ENCODE data around the gene ZKSCAN7. TPM values are rescaled to one million over a fixed set of nuclear protein-coding genes. Genes with fewer than 3 reads are reported as not detected.

The ZKSCAN7 gene
- total RNA-seq, 1 experiment from 2014 or later: 0.83 TPM

DNA sequence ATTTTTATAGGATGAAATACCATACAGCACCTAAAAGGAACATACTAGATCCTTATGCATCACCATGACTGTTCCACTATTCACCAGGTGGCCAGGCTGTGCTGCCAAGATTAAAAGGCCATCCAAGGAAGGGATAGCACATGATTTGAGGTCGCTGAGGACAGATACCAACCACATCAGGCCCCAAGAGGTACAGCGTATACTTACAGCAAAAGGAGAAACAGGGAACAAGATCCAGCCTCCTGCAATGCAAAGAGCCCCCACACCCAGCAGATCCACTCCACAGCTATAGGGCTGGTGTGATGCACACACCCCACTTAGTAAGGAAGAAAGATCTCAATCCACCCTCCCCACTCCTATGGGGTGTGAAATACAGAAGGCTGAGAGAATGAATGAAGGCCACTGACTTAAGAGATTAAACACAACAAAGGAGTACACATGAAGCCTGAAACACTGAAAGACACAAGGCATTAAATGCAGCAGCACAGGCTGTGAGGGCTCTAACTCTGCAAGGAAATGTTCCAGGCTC, 45.5 kb upstream of the ZKSCAN7 start:
- H3K27ac ChIP-seq: no peak overlapping the region
- no peak for TF ChIP-seq EZH2 (IDR thresholded peaks at IDR 0.05; ENCODE audit: low read depth)
- TF ChIP-seq, protein P1, sequence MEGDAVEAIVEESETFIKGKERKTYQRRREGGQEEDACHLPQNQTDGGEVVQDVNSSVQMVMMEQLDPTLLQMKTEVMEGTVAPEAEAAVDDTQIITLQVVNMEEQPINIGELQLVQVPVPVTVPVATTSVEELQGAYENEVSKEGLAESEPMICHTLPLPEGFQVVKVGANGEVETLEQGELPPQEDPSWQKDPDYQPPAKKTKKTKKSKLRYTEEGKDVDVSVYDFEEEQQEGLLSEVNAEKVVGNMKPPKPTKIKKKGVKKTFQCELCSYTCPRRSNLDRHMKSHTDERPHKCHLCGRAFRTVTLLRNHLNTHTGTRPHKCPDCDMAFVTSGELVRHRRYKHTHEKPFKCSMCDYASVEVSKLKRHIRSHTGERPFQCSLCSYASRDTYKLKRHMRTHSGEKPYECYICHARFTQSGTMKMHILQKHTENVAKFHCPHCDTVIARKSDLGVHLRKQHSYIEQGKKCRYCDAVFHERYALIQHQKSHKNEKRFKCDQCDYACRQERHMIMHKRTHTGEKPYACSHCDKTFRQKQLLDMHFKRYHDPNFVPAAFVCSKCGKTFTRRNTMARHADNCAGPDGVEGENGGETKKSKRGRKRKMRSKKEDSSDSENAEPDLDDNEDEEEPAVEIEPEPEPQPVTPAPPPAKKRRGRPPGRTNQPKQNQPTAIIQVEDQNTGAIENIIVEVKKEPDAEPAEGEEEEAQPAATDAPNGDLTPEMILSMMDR (conservative IDR thresholded peaks at IDR 0.05): no peak
- H3K79me2 ChIP-seq (ENCODE audit: low read depth): peaks cover 27% of the 10 kb centered on the region
- no peaks in the 10 kb centered on the region for H3K9me2 ChIP-seq (ENCODE audit: insufficient read depth)
- no peak for DNase-seq
- H3K4me2 ChIP-seq: peak overlapping the region; percentile 83
- no peaks in the 10 kb centered on the region for H3K36me3 ChIP-seq (ENCODE audit: low read depth)
- H3K27me3 ChIP-seq (ENCODE audit: insufficient read depth, low read depth): no peaks in the 10 kb centered on the region
- peaks cover 7% of the 10 kb centered on the region for H3K4me1 ChIP-seq (replicated peaks; ENCODE audit: insufficient read depth)
- ChIA-PET CTCF (no interaction called here), POLR2A (ENCODE audit: unreplicated experiment) (no interaction called here)
- intact Hi-C loops (cut with micrococcal nuclease; ENCODE audit: unreplicated experiment): no loop called here
- no peaks in the 10 kb centered on the region for H4K20me1 ChIP-seq (ENCODE audit: insufficient read depth)
- no peak overlapping the region for H2AFZ ChIP-seq
- BruUV-seq (replicated peaks): TSS peak; percentile 51
- peaks cover 14% of the 10 kb centered on the region for H3K9me3 ChIP-seq (ENCODE audit: insufficient read depth, low read depth)
- H3F3A ChIP-seq (ENCODE audit: insufficient read depth, low read depth): 0 out of 2 replicates have a peak, but pooled peaks cover 5% of the 10 kb centered on the region
- peak overlapping the region; percentile 94 for H3K4me3 ChIP-seq

DNA sequence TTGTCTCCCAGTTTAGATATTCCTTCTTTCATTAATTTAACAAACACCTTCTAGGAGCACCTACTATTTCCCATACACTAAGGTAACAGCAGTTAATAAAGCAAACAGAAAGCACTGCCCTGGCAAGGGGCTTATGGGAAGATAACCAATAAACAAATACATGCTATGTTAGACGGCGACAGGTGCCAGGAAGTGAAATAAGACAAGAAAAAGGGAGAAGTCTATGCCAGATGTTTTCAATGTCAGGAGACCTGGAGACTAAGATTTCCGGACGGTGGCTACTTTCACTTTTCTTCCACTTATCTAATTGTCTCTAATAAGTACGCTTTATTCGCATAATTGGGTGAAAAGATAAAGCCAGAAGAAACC, 45.0 kb upstream of the ZKSCAN7 start:
- Histone ChIP-seq H3K4me3 (peak overlapping the region; percentile 94), H3K4me1 (replicated peaks; ENCODE audit: insufficient read depth) (peaks cover 7% of the 10 kb centered on the region), H3K79me2 (ENCODE audit: low read depth) (peaks cover 27% of the 10 kb centered on the region), H3K27ac (no peak overlapping the region), H3K36me3 (ENCODE audit: low read depth) (no peaks in the 10 kb centered on the region), H3K4me2 (peak overlapping the region; percentile 83), H3K9me2 (ENCODE audit: insufficient read depth) (no peaks in the 10 kb centered on the region), H3K9me3 (ENCODE audit: insufficient read depth, low read depth) (peaks cover 12% of the 10 kb centered on the region), H3K27me3 (ENCODE audit: insufficient read depth, low read depth) (no peaks in the 10 kb centered on the region), H2AFZ (peak overlapping the region; percentile 93), H4K20me1 (ENCODE audit: insufficient read depth) (no peaks in the 10 kb centered on the region), H3F3A (ENCODE audit: insufficient read depth, low read depth) (0 out of 2 replicates have a peak, but pooled peaks cover 5% of the 10 kb centered on the region)
- TF ChIP-seq, protein P1 (conservative IDR thresholded peaks at IDR 0.05): no peak
- TF ChIP-seq EZH2 (IDR thresholded peaks at IDR 0.05; ENCODE audit: low read depth): no peak
- intact Hi-C loops (cut with micrococcal nuclease; ENCODE audit: unreplicated experiment): loop anchor here (1.0 to 10.0 kb wide), 2 partner anchors 115 to 138 kb away; partner anchors contain the start of genes ZNF197 and ZNF35
- POLR2A ChIA-PET (ENCODE audit: unreplicated experiment): no interaction called here
- no peak for DNase-seq
- CTCF ChIA-PET: no interaction called here
- no TSS peak for BruUV-seq (replicated peaks)

GRCh38 chr3:44511238-44511566, 43.8 kb upstream of the ZKSCAN7 start:
- TF ChIP-seq, protein P1 (conservative IDR thresholded peaks at IDR 0.05): no peak
- TF ChIP-seq EZH2 (IDR thresholded peaks at IDR 0.05; ENCODE audit: low read depth): no peak
- peak overlapping the region; percentile 14; the same call in 1 of the 2 replicates for H3K27ac ChIP-seq
- no TSS peak for BruUV-seq (replicated peaks)
- DNase-seq: no peak
- H3F3A ChIP-seq (ENCODE audit: insufficient read depth, low read depth): 0 out of 2 replicates have a peak, but pooled peaks cover 5% of the 10 kb centered on the region
- peaks cover 4% of the 10 kb centered on the region; the same call in 1 of the 2 replicates for H3K9me3 ChIP-seq (ENCODE audit: insufficient read depth, low read depth)
- no peaks in the 10 kb centered on the region for H4K20me1 ChIP-seq (ENCODE audit: insufficient read depth)
- H3K4me1 ChIP-seq (replicated peaks; ENCODE audit: insufficient read depth): peaks cover 7% of the 10 kb centered on the region
- ChIA-PET CTCF (no interaction called here), POLR2A (ENCODE audit: unreplicated experiment) (interaction anchor here (0.7 kb wide), 1 partner anchor 179 kb away, joined by 4 read pairs; no protein-coding TSS in a partner anchor)
- peak overlapping the region; percentile 91 for H3K4me2 ChIP-seq
- H2AFZ ChIP-seq: peak overlapping the region; percentile 95
- H3K9me2 ChIP-seq (ENCODE audit: insufficient read depth): no peaks in the 10 kb centered on the region
- H3K36me3 ChIP-seq (ENCODE audit: low read depth): no peaks in the 10 kb centered on the region
- no peaks in the 10 kb centered on the region for H3K27me3 ChIP-seq (ENCODE audit: insufficient read depth, low read depth)
- peaks cover 27% of the 10 kb centered on the region for H3K79me2 ChIP-seq (ENCODE audit: low read depth)
- peak overlapping the region; percentile 84 for H3K4me3 ChIP-seq
- intact Hi-C loops (cut with micrococcal nuclease; ENCODE audit: unreplicated experiment): loop anchor here (10.0 kb wide), 1 partner anchor 114 kb away; the partner anchor contains the start of gene ZNF197
